SK-N-SH (cell line): ENCODE results near the gene COPS7A. TPM values are rescaled to one million over a fixed set of nuclear protein-coding genes. Genes with fewer than 3 reads are reported as not detected.
A peak's percentile ranks its signal among the peaks of the same experiment; 100 is the strongest.

Experiments
- CTCF ChIA-PET: fragments of 300-600, 350-600 bp; formaldehyde crosslinking; extraction: SDS; loops from one replicate; lab custom pipeline; 2021; lab: Yijun Ruan, JAX
- POLR2A ChIA-PET: fragments of 350-600 bp; sonication (Branson Sonifier 250); formaldehyde crosslinking; extraction: SDS; loops from one replicate; lab custom pipeline; 2020; ENCODE audit warnings: antibody characterized with exemption, inconsistent platforms; lab: Yijun Ruan, JAX
- DNase-seq: peaks from one replicate; pipeline ENCODE4 v3.0.0; 2012
- H2AFZ ChIP-seq: fragments of 200-600 bp; sonication (generic); 2 replicates; pipeline ENCODE4 v1.8.1; 2016; ENCODE audit warnings: antibody characterized with exemption, mild to moderate bottlenecking, low read depth
- H3F3A ChIP-seq: fragments of 200-600 bp; sonication (generic); replicated peaks from 2 replicates; pipeline ENCODE3; 2016; ENCODE audit warnings: antibody characterized with exemption, mild to moderate bottlenecking; ENCODE audit not compliant: insufficient read depth
- H3K27ac ChIP-seq, 2 experiments: fragments of 200-500 bp in 1 of 2; fragments of 200-600 bp in 1 of 2; sonication (Bioruptor generic) in 1 of 2; sonication (generic), shearing (Covaris generic) in 1 of 2; 2 replicates each; pipeline versions ENCODE4 v1.5.1 to v1.6.1; 2014 to 2016; ENCODE audit warnings: low read depth in 2 of 2, inconsistent platforms in 1 of 2, low read length in 1 of 2, mild to moderate bottlenecking in 1 of 2, mixed read lengths in 1 of 2
- H3K27me3 ChIP-seq: fragments of 200-600 bp; sonication (generic), shearing (Covaris generic); 2 replicates; pipeline ENCODE4 v1.6.1; 2016; ENCODE audit warnings: mixed run types; ENCODE audit not compliant: insufficient read depth
- H3K36me3 ChIP-seq, 2 experiments: fragments of 200-500 bp in 1 of 2; fragments of 200-600 bp in 1 of 2; sonication (Bioruptor generic) in 1 of 2; sonication (generic) in 1 of 2; replicated peaks in 1 of 2; 2 replicates each; pipeline versions ENCODE3 to v1.5.1; 2014 to 2016; ENCODE audit warnings: low read length in 1 of 2, mild to moderate bottlenecking in 1 of 2; ENCODE audit not compliant: insufficient read depth in 2 of 2, control insufficient read depth in 1 of 2
- H3K4me1 ChIP-seq, 2 experiments: fragments of 200-500 bp in 1 of 2; fragments of 200-600 bp in 1 of 2; sonication (Bioruptor generic) in 1 of 2; sonication (generic), shearing (Covaris generic) in 1 of 2; 2 replicates each; pipeline versions ENCODE4 v1.5.1 to v1.6.1; 2014 to 2016; ENCODE audit warnings: low read depth in 1 of 2, low read length in 1 of 2, mixed run types in 1 of 2; ENCODE audit not compliant: insufficient read depth in 2 of 2, control insufficient read depth in 1 of 2
- H3K4me2 ChIP-seq: fragments of 200-600 bp; sonication (generic), shearing (Covaris generic); 2 replicates; pipeline ENCODE4 v1.6.1; 2017; ENCODE audit warnings: mixed run types
- H3K4me3 ChIP-seq, 2 experiments: fragments of 200-500 bp in 1 of 2; fragments of 200-600 bp in 1 of 2; sonication (Bioruptor generic) in 1 of 2; sonication (generic), shearing (Covaris generic) in 1 of 2; 2 replicates each; pipeline versions ENCODE4 v1.5.1 to v1.8.1; 2014 to 2016; ENCODE audit warnings: low read depth in 2 of 2, inconsistent platforms in 1 of 2, low read length in 1 of 2, mild to moderate bottlenecking in 1 of 2, mixed read lengths in 1 of 2, moderate library complexity in 1 of 2
- H3K79me2 ChIP-seq: fragments of 200-600 bp; sonication (generic); 2 replicates; pipeline ENCODE4 v1.8.1; 2017; ENCODE audit warnings: mild to moderate bottlenecking; ENCODE audit not compliant: insufficient read depth
- H3K9ac ChIP-seq: fragments of 200-600 bp; sonication (generic); 2 replicates; pipeline ENCODE4 v1.6.1; 2017; ENCODE audit warnings: mixed run types
- H3K9me2 ChIP-seq: fragments of 200-600 bp; sonication (generic); 2 replicates; pipeline ENCODE4 v1.6.1; 2017; ENCODE audit warnings: mixed run types
- H3K9me3 ChIP-seq: fragments of 200-600 bp; sonication (generic); 2 replicates; pipeline ENCODE4 v1.6.1; 2017; ENCODE audit warnings: mixed run types, mild to moderate bottlenecking, moderate library complexity
- H4K20me1 ChIP-seq: fragments of 200-600 bp; sonication (generic); 2 replicates; pipeline ENCODE4 v1.6.1; 2017; ENCODE audit warnings: mild to moderate bottlenecking, mixed run types; ENCODE audit not compliant: insufficient read depth
- CTCF ChIP-seq: fragments of 200-600 bp; sonication (generic); IDR thresholded peaks from 2 replicates; pipeline ENCODE4 v1.6.1; 2017; ENCODE audit warnings: antibody characterized with exemption, mild to moderate bottlenecking, moderate library complexity
- ELF1 ChIP-seq: IDR thresholded peaks from 2 replicates; pipeline ENCODE4 v1.4.0; 2012
- FOXJ3 ChIP-seq: sonication (generic); formaldehyde crosslinking; IDR thresholded peaks from 2 replicates; pipeline ENCODE4 v1.5.1; 2020; ENCODE audit warnings: mild to moderate bottlenecking, missing genetic modification reagents
- FOXM1 ChIP-seq: IDR thresholded peaks from 2 replicates; pipeline ENCODE4 v1.4.0; 2012; ENCODE audit warnings: low read depth, mild to moderate bottlenecking
- GATA2 ChIP-seq: sonication (generic); formaldehyde crosslinking; IDR thresholded peaks from 2 replicates; pipeline ENCODE4 v1.5.0; 2020; ENCODE audit warnings: mild to moderate bottlenecking, missing genetic modification reagents
- MEF2A ChIP-seq: IDR thresholded peaks from 2 replicates; pipeline ENCODE4 v1.4.0; 2012; ENCODE audit warnings: low read depth, borderline replicate concordance
- POLR2AphosphoS5 ChIP-seq: IDR thresholded peaks from 2 replicates; pipeline ENCODE4 v1.6.1; 2012; ENCODE audit warnings: low read depth, low read length
- RAD21 ChIP-seq: IDR thresholded peaks from 2 replicates; pipeline ENCODE4 v1.6.1; 2012; ENCODE audit warnings: mild to moderate bottlenecking, low read length
- RCOR1 ChIP-seq: fragments of 150-350 bp; IDR thresholded peaks from 2 replicates; pipeline ENCODE4 v1.6.1; 2017; ENCODE audit warnings: antibody characterized with exemption, low read length
- REST ChIP-seq: IDR thresholded peaks from 2 replicates; pipeline ENCODE4 v1.6.1; 2012; ENCODE audit warnings: mild to moderate bottlenecking, low read depth, low read length, moderate library complexity
- SMC3 ChIP-seq: IDR thresholded peaks from 2 replicates; pipeline ENCODE4 v1.6.1; 2012; ENCODE audit warnings: low read depth, low read length, improper control_type of control experiment
- TEAD4 ChIP-seq: IDR thresholded peaks from 2 replicates; pipeline ENCODE4 v1.4.0; 2012; ENCODE audit warnings: mild to moderate bottlenecking, borderline replicate concordance; ENCODE audit not compliant: insufficient read depth
- YY1 ChIP-seq: IDR thresholded peaks from 2 replicates; pipeline ENCODE4 v1.4.0; 2012; ENCODE audit warnings: low read depth, mild to moderate bottlenecking
- ZBTB33 ChIP-seq: IDR thresholded peaks from 2 replicates; pipeline ENCODE4 v1.4.0; 2012; ENCODE audit warnings: low read depth, borderline replicate concordance
- WGBS: methylation state at CpG from one replicate; pipeline ENCODE4 v1.1.6; 2017; ENCODE audit warnings: low lambda C conversion rate; 5-methylcytosine and 5-hydroxymethylcytosine counted together
- polyA plus RNA-seq, 3 experiments: library from polyadenylated mRNA; depleted of rRNA; stranded (reverse); fragments of >200 nt; gene quantifications; 2 replicates each; pipeline ENCODE4 v1.2.3, GENCODE V29; 2012

COPS7A gene
- polyA plus RNA-seq, 1 of the 3 experiments (the other 2 are of a cell fraction): 191 TPM

- TF ChIP-seq YY1 (peak; percentile 33; the same call in 1 of the 2 replicates), FOXJ3 (CRISPR knock-in tag) (no peak), POLR2AphosphoS5 (no peak), CTCF (peak; percentile 68), ELF1 (no peak), GATA2 (no peak), ZBTB33 (no peak), TEAD4 (no peak), RCOR1 (no peak), RAD21 (peak; percentile 59), SMC3 (peak; percentile 43), MEF2A (no peak)
These were observed 26.1 kb upstream of the COPS7A start (continued) for GRCh38 chr12:6697584-6698351.

- Histone ChIP-seq H3K27me3 (no peaks in the 10 kb centered on the region), H3K4me1 (peaks cover 6 to 13% of the 10 kb centered on the region in 2 experiments; a peak in 2 of 4 replicates), H3K27ac (peak overlapping the region in 1 of 2 experiments; percentile 12; a peak in 2 of 4 replicates), H3K9me2 (no peaks in the 10 kb centered on the region), H3K4me3 (peak overlapping the region in 1 of 2 experiments; percentile 74; a peak in 2 of 4 replicates), H3F3A (peaks cover 12% of the 10 kb centered on the region), H3K79me2 (peaks cover 11% of the 10 kb centered on the region), H3K9me3 (no peaks in the 10 kb centered on the region), H3K9ac (no peak overlapping the region), H2AFZ (no peak overlapping the region), H4K20me1 (no peaks in the 10 kb centered on the region), H3K36me3 (peaks cover 0 to 15% of the 10 kb centered on the region in 2 experiments), H3K4me2 (peak overlapping the region; percentile 98)
- TF ChIP-seq REST: no peak
- no peak for TF ChIP-seq FOXM1
- DNase-seq: no peak
- 79% methylated on average over 8 of the region's 8 CpGs for WGBS
- ChIA-PET POLR2A (interaction anchor here (2.9 to 3.1 kb wide), 2 partner anchors 9 to 25 kb away, joined by 22 to 38 read pairs; partner anchors contain the start of genes COPS7A and ZNF384), CTCF (interaction anchor here (0.6 to 2.7 kb wide), 13 partner anchors 9 to 319 kb away, joined by 3 to 13 read pairs (median 3); partner anchors contain the start of genes MLF2 and ZNF384)
These were observed 25.3 kb upstream of the COPS7A start for GRCh38 chr12:6698352-6699046.
